Muscle of arm (tissue), 14 donors: ENCODE data around the gene CCL21. TPM values are rescaled to one million over a fixed set of nuclear protein-coding genes. Genes with fewer than 3 reads are reported as not detected.
"Not testable (repeated sequence)": the region's sequence is repeated elsewhere in the genome, so short reads cannot be mapped to it uniquely, and the experiment has no call there.

Experiments used
- DNase-seq: peaks from one replicate; pipeline ENCODE4 v3.0.0-alpha.2; 2013
- long read RNA-seq, 11 donors: transcript quantifications; one replicate each; lab custom pipeline, GENCODE V29; 2026
- polyA plus RNA-seq, 12 donors: library from polyadenylated mRNA; unstranded; fragments of 120-200 nt; gene quantifications; one replicate each; pipeline ENCODE4 v1.2.1, GENCODE V29; 2013; ENCODE audit not compliant: insufficient read length in 12 of 12

The CCL21 gene, protein sequence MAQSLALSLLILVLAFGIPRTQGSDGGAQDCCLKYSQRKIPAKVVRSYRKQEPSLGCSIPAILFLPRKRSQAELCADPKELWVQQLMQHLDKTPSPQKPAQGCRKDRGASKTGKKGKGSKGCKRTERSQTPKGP
- polyA plus RNA-seq, result 100 to 1,000 TPM in 1 of 12 donors, 10 to 100 TPM in 8, 1 to 10 TPM in 2, not detected in 1; 7.5 to 268 (median 11.4) TPM
- long read RNA-seq, donor 1, transcript CCL21-201 (4 exons, 852 nt), result major isoform, 21 of 22 reads
- long read RNA-seq, donor 1, partial matches to known transcripts, result 0 of 22 reads
- long read RNA-seq, donor 1, other reads (novel, unspliced or antisense), result 0 of 22 reads
- long read RNA-seq, donor 2, transcript CCL21-201 (4 exons, 852 nt), result major isoform, 7 of 14 reads
- long read RNA-seq, donor 2, partial matches to known transcripts, result 7 of 14 reads
- long read RNA-seq, donor 2, other reads (novel, unspliced or antisense), result 0 of 14 reads
- long read RNA-seq, donor 3, transcript CCL21-201 (4 exons, 852 nt), result major isoform, 8 of 8 reads
- long read RNA-seq, donor 3, partial matches to known transcripts, result 0 of 8 reads
- long read RNA-seq, donor 3, other reads (novel, unspliced or antisense), result 0 of 8 reads
- long read RNA-seq, donor 4, partial matches to known transcripts, result 0 of 2 reads
- long read RNA-seq, donor 4, other reads (novel, unspliced or antisense), result 0 of 2 reads
- long read RNA-seq, donor 5, result 0 reads
- long read RNA-seq, donor 6, partial matches to known transcripts, result 0 of 3 reads
- long read RNA-seq, donor 6, other reads (novel, unspliced or antisense), result 0 of 3 reads
- long read RNA-seq, donor 7, partial matches to known transcripts, result 0 of 4 reads
- long read RNA-seq, donor 7, other reads (novel, unspliced or antisense), result 0 of 4 reads
- long read RNA-seq, donor 8, transcript CCL21-201 (4 exons, 852 nt), result major isoform, 6 of 7 reads
- long read RNA-seq, donor 8, partial matches to known transcripts, result 0 of 7 reads
- long read RNA-seq, donor 8, other reads (novel, unspliced or antisense), result 0 of 7 reads
- long read RNA-seq, donor 9, transcript CCL21-201 (4 exons, 852 nt), result major isoform, 20 of 22 reads
- long read RNA-seq, donor 9, partial matches to known transcripts, result 0 of 22 reads
- long read RNA-seq, donor 9, other reads (novel, unspliced or antisense), result 0 of 22 reads
- long read RNA-seq, donor 10, partial matches to known transcripts, result 0 of 2 reads
- long read RNA-seq, donor 10, other reads (novel, unspliced or antisense), result 0 of 2 reads
- long read RNA-seq, donor 11, partial matches to known transcripts, result 0 of 4 reads
- long read RNA-seq, donor 11, other reads (novel, unspliced or antisense), result 0 of 4 reads

DNA sequence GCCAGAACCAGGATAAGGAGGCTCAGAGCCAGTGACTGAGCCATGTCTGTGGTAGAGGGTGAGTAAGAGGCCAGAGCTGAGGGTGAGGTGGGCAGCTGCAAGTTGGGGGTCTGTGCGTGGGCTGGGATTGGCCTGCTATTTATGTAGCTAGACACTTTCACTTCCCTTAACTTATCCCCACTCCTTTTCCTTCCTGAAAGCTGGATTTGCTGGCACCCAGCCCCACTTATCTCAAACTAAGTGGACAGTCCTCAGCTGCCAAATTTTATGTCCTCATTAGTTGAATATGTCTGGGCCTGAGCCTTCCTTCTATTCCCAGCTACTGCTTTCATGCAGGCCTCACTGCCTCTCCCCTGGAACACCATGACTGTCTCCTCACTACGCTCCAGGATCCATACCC lies at the start of gene CCL21:
TSS of gene CCL21 (minus strand) at position 114 of the 400 bp plus-strand sequence. CDS start at position 44, 70 bp downstream.
- peak; percentile 16 for DNase-seq

DNA sequence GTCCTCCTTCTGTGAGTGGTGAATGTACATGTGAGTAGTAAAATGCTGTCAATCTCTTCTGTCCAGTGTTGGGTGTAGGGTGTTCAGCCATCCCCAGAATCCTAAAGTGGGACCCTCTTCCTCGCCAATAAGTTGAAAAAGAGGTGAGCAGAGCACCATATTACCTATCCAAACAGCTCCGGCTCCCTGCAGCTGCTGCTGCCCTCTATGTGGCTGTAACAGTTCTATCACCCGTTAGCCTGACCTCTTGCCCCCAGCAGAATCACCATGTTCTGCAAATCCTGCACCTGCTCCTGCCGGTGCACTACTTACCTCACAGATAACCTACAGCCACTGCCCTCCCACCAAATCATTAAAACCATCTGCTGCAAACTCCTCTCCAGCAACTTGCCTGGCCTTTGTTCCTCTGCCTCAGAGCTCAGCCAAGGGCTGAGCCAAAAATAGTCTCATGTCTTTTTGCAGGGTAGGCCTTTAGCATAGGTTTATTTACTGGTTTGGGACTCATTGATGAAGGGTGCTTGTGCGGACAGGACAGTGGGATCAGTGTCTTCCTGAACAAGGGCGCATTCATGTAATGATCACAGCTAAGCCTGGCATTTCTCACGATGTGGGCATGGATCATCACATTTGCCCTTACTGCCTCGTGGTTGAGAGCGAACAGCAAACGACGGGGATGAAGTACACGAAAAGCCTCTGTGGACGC lies 49.6 kb upstream of the CCL21 start:
- DNase-seq, result no peak

DNA sequence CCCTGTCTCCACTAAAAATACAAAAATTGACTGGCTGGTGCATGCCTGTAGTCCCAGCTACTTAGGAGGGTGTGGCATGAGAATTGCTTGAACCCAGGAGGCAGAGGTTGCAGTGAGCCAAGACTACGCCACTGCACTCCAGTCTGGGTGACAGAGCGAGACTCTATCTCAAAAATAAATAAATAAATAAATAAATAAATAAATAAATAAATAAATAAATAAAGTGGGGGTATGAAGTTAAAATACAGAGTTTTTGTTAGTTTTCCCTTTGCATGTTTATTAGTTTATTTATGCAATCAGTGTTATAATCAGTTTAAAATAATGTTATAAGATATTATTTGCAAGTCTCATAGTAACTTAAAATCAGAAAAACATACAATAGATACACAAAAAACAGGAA lies 40.4 kb upstream of the CCL21 start:
- not testable (repeated sequence) for DNase-seq

DNA sequence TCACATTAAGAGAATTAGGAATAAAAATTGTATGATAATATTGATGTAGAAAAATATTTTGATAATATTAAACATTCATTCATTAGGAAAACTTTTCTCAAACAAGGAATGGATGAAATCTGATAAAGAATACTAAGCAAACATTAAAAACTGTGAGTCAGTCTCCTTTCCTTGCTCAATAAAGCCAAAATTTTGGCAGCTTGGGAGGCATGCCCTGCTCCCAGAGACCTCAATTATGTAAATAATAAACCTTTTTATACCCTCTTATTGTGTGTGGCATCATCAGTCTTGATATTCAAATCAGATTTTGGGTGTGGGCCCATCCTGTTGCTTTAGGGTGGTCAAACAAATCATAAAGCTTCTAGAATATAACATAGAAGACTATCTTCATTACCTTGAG lies 36.6 kb upstream of the CCL21 start:
- DNase-seq, result no peak

DNA sequence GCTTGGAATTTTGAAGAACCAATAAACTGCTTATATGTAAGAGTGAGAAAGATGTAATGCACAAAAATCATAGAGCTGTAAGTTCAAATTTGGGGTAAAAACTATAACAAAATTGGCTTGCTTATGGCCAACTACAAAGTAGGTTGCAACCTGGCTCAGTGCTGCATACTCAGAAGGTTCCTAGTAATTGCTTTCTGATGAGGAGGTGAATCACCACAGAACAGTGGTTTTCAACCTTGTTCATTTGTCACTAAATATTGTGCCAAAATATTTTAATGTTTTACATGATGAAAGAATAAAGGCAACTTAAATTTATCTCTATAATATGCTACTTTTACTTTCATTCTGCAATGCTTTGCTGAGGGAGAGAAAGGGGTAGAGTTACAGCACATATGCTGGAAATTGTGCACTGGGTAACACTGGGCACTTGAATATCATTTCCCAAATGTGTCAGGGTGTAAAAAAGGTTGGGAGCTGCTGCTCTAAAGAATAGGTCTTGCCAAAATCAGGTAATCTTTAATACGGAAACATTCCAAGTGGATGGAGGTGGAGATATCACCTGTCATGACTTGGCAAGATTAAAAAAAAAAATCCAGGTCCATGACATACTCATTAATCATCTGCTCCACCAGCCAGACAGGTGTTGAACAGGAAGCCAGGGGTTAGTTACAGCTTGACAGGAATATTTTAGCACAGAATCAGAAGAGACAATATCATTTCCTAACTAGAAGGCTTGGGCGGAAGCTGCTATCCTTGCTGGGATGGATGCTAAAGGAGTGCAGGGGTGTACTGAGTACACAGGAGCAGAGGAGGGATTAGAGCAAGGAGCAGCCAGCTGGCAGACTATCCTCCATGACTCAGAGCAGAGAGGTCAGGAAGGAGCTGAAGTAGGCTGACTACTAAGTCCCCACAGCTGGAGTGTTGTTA lies 34.6 kb upstream of the CCL21 start:
- peak; percentile 33 for DNase-seq

DNA sequence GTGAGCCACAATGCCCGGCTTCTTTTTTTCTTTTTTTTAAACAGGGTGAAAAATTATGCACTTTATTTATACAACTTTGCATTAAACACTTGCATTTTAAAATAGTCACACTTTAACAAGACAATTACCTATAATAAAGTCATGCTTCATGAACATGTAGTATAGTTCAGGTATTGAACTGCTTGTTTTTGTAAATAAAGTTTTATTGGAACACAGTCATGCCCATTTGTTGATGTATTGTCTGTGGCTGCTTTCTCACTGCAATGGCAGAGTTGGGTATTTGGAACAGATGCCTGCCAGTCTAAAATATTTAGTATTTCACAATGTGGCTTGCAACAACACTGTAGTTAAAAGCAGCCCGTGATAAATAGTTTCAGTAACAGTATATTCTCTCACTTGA lies 32.8 kb upstream of the CCL21 start:
- no peak for DNase-seq

DNA sequence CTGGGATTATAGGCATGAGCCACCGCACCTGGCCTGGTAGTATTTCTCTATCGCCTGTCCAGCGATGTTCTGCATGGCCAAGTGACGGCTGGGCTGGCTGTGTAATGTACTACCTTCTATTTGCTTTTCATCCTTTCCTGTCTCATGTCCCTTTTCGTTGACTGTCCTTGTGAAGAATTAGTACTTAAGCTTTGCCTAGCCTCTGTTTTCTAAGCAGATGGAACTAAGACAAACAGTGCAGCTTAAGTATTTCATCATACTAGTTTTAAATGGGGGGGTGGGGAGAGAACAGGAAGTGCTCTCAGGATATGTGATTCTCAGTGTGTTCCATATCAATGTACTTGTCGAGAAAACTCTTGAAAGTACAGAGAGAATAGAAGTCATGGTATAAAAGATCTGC lies 31.7 kb upstream of the CCL21 start:
- no peak for DNase-seq

DNA sequence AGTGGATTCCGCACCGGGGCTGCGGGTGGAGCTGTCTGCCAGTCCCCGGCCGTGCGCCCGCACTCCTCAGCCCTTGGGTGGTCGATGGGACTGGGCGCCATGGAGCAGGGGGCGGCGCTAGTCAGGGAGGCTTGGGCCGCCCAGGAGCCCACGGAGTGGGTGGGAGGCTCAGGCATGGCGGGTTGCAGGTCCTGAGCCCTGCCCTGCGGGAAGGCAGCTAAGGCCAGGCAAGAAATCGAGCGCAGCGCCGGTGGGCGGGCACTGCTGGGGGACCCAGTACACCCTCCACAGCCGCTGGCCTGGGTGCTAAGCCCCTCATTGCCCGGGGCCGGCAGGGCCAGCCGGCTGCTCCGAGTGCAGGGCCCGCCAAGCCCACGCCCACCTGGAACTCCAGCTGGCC lies 30.2 kb upstream of the CCL21 start:
- DNase-seq, result not testable (repeated sequence)

DNA sequence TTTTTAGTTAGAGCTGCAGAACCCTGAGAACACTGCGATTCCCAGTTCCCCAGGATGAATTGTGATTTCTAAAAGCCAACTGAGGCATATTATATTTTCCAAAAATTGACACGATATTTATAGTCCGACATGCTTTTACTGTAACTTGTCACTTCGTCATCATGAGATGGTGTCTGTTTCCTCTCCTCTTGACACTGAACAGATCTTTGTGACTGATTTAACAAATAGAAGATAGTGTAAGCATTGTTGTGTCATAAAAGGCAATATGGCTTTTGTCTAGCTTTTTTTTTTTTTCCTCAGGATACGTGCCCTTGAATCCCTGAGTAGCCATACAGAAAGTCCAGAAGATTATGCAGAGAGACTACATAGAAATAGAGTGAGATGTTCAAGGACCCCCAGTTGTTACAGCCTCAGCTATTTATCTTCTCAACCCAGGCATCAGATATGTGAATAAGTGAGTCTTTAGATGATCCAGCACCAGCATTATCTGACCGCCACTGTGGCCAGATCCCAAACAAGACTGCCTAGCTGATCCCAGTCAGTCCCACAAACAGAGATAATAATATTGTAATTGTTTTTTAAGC lies 27.8 kb upstream of the CCL21 start:
- DNase-seq, result no peak

DNA sequence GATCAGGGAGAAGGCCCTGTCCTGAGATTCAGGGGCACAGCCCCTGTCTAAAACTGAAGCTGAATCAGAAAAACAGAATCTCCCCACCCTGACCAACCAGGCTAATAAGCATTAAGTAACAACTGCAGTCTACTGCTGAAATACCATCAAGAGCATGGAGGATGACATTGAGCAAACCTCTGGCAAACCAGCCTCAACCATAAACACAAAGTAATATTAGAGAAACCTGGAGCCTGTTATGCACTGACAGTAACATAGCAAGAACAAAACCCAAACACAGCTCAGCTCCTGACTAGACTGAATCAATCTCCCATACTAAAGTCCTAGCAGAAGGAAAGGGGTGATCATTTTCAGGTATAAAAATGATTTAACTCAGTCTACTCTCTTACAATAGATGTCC lies 24.8 kb upstream of the CCL21 start:
- no peak for DNase-seq

DNA sequence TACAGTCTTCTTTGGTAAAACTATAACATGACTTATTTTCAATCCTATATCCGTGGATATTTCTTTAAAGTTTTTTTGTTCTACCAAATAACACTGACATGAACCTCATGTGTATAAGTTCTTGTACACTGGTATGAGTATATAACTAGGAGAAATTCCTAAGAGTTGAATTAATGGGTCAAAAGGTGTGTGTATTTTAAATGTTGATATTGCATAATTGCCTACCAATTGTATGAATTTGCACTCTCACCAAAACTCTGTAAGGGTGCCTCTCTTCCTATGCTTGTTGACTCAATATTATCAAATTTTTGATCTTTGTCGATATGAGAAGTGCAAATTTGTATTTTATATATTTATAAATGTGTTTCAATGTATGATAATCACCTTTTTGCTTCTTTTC lies 22.9 kb upstream of the CCL21 start:
- no peak for DNase-seq

DNA sequence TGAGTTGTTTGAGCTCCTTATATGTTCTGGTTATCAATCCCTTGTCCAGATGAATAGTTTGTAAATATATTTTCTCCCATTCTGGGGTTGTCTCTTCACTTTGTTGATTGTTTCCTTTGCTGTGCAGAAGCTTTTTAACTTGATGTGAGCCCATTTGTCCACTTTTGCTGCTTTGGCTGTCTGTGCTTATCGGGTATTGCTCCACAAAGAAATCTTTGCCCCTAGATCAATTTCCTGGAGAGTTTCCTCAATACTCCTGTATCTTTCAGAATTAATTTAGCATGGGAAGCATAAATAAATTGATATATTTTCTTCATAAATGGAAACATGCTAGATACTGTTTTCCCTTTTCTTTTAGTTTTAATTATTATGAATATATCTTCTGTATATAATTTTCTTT lies 22.5 kb upstream of the CCL21 start:
- no peak for DNase-seq

DNA sequence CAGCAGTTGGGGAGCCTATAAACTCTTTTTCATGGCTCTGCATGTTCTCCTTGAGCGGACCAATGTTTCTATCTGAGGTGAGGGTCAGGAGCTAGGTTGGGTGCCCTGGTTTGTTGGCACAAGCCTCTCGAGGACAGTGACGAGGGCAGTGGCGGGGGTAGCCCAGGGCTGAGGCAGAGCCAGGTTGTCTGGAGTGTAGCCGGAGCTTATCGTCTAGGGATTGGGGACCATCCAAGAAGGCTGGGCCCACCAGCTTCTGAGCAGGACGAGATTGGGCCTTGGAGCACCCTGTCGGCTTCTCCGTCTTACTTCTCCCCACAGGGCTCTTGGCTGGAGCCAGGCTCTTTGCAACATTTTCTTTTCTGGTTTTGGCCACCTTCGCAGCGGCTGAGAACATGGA lies 13.2 kb upstream of the CCL21 start:
- no peak for DNase-seq

DNA sequence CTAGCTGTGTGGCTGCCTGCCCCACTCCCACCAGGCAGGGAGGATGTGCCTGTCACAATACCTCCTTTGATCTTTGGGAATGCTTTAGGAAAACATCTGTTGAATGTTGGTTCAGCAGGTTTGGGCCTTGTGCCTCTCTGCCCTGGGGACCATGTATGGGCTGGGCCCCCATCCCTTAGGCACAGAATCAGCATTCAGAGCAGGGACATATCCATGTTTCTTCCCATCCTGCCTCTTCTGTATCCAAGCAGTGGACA lies 9.8 kb upstream of the CCL21 start:
- DNase-seq, result not testable (repeated sequence)

DNA sequence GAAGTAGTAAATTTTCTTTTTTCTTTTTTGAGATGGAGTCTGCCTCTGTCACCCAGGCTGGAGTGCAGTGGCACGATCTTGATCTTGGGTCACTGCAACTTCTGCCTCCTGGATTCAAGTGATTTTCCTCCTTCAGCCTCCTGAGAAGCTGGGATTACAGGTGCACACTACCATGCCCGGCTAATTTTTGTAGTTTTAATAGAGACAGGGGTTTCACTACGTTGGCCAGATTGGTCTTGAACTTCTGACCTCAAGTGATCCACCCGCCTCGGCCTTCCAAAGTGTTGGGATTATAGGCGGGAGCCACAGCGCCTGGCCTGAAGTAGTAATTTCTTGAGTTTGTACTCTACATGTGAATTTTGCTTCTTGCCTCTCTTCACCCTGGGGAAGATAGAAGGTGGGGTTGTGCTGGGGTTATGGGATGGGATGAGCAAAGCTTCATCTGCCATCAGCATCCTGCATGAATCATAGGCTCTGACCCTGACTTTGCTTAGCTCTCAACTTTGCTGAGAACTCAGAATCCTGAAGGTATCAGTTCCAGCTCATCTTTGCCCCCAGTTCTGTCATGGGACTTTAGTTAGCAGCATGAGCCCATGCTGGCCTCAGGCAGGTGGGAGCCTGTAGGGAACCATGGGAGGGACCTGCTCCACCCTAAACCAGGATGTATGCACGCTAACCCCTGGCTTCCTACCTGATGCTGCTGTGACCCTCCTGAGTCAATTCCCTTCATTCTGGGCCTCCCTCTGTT lies 9.3 kb upstream of the CCL21 start:
- DNase-seq, result no peak

DNA sequence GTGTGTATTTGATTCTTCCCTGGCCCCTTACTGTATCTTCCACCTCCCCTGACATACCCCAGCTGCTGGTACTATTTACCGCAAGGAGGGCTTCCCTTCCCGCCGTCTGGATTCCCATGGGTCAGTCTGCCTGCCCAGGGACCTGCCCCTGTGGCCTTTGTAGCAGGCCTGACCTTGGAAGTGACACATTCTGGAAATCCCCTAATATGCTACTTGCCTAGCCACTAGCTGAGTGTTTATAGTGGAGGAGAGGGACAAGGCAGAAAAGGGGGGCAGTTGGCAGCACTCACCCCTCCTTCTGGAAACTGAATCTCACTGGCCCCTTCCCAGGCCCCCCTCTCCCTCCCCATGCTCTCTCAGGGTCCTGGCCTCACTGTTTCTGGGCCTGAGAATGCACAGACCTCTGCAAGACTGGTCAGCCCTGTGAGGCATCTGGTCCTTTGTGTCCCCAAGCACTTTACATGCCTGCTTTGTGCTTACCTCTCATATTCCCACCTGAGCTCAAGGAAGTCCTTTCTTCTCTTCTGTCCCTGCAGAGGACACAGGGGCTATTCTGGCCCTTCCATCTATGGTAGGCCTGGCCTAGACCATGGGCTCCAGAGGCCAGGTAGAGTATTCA lies 8.2 kb upstream of the CCL21 start:
- no peak for DNase-seq

DNA sequence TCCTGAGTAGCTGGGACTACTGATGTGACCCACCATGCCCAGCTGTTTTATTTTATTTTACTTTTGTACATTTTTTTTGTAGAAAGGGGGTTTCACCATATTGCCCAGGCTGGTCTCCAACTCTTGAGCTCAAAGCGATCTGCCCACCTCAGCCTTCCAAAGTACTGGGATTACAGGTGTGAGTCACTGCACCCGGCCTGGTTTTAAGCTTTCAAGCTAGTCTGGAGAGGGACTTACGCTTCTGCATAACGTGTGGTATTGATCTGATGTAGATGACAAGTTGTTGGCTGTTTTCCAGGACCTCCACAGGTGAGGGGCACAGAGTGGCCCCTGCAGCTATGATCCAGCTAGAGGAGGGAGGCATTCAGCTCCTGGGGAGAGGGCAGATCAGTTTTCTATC lies 6.8 kb upstream of the CCL21 start:
- no peak for DNase-seq

DNA sequence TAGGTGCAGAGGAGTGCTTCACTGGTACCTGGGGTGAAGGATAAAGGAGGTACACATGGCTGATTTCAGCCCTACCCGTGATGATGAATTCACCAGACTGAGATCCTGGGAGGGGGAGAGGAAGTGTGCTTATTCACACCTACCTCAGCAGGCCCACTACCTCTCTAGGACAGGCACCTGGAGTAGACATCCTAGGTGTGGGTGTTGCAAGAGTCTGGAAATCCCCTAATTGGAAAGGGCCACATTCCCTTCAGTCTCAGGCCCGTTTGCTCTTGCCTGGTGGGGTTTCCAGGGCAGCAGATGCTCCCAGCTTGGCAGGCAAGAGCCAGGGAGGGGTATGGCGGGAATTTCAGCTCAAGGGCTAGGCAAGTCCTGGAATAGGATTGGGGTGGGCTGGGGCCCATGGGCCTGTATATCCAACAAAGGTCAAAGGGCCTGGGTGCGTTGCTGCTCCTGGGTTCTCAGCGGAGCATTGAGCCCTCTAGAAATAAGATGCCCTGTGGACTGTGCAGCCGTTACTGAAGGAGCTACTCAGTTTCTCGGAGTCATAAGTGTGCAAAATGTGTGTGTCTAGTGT lies 5.8 kb upstream of the CCL21 start:
- DNase-seq, result no peak
